Spleen (tissue), 7 donors: ENCODE measurements around the gene ARHGEF18.
A peak's percentile ranks its signal among the peaks of the same experiment; 100 is the strongest.

Experiments
- CTCF ChIP-seq, 11 experiments: fragments of 200-600 bp in 7 of 11; fragments of 450-650 bp in 4 of 11; sonication (generic) in 4 of 11; IDR thresholded peaks in 8 of 11; conservative IDR thresholded peaks in 3 of 11; 1 replicate in 7 of 11; 2 replicates in 4 of 11; pipeline versions ENCODE4 v1.4.0 to v1.8.0; 2016 to 2021; ENCODE audit warnings: antibody characterized with exemption in 11 of 11, inconsistent platforms in 4 of 11, mild to moderate bottlenecking in 1 of 11
- POLR2A ChIP-seq, 3 donors: fragments of 450-650 bp; IDR thresholded peaks; one replicate each; pipeline ENCODE4 v1.5.1; 2017; ENCODE audit warnings: antibody characterized with exemption in 3 of 3, mild to moderate bottlenecking in 1 of 3
- POLR2AphosphoS5 ChIP-seq, 3 donors: sonication (generic); formaldehyde crosslinking; IDR thresholded peaks; one replicate each; pipeline ENCODE4 v1.5.1; 2017; ENCODE audit warnings: antibody characterized with exemption in 3 of 3
- donor health status: DM: no; HTN: no; CAD: no; lungs with moderate emphysema.
- donor health status: DM: no; HTN: no; CAD: no.
- donor health status: DM: no; HTN: no; CAD: no.

GRCh38 chr19:7326105-7326877 lies 22.4 kb upstream of the ARHGEF18 start:
- TF ChIP-seq CTCF (IDR thresholded peaks at IDR 0.05 in 8 of 11, conservative IDR thresholded peaks at IDR 0.05 in 3 of 11) (peak in 7 of 11 experiments; percentile 15 to 51 (median 31)), POLR2A (IDR thresholded peaks at IDR 0.05) (no peak), POLR2AphosphoS5 (IDR thresholded peaks at IDR 0.05) (no peak)
